Rectal smooth muscle tissue (tissue), 1 donor: ENCODE measurements around the gene GPHN.

Experiments used
- H3K27ac ChIP-seq: one replicate; pipeline ENCODE4 v1.7.0; 2013; ENCODE audit warnings: low read depth, low read length, inconsistent platforms
- H3K27me3 ChIP-seq: one replicate; pipeline ENCODE4 v1.7.0; 2013; ENCODE audit warnings: low read length; ENCODE audit not compliant: control insufficient read depth, insufficient read depth
- H3K36me3 ChIP-seq: one replicate; pipeline ENCODE4 v1.7.0; 2013; ENCODE audit warnings: low read length; ENCODE audit not compliant: control insufficient read depth, insufficient read depth
- H3K4me1 ChIP-seq: one replicate; pipeline ENCODE4 v1.7.0; 2013; ENCODE audit warnings: low read length; ENCODE audit not compliant: control insufficient read depth, insufficient read depth
- H3K4me3 ChIP-seq: one replicate; pipeline ENCODE4 v1.7.0; 2013; ENCODE audit warnings: low read length
- H3K9ac ChIP-seq: one replicate; pipeline ENCODE4 v1.7.0; 2013; ENCODE audit warnings: low read length

Gene GPHN

DNA sequence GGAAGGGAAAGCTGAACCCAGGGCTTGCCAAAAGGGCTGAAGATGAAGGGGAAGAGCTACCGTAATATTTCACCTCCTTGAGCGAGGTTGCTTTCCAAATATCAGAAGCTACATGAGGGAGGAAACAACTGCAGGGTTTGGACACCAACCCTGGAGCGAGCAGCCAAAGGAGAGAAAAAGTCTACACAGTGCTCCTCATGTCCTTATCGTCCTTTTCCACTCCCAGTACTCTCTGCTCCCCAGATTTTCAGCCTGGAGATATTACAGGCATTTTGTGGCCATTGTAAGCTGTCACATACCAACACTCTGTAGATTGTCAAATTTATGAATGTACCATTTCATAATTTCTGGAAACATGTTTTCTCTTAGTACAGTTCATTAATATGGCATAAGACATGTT is 115.9 kb downstream of the GPHN start:
- H3K4me1 ChIP-seq = no peaks in the 10 kb centered on the region
- no peak overlapping the region for H3K9ac ChIP-seq
- H3K27ac ChIP-seq = no peak overlapping the region
- no peak overlapping the region for H3K4me3 ChIP-seq
- no peaks in the 10 kb centered on the region for H3K27me3 ChIP-seq
- H3K36me3 ChIP-seq = no peaks in the 10 kb centered on the region

DNA sequence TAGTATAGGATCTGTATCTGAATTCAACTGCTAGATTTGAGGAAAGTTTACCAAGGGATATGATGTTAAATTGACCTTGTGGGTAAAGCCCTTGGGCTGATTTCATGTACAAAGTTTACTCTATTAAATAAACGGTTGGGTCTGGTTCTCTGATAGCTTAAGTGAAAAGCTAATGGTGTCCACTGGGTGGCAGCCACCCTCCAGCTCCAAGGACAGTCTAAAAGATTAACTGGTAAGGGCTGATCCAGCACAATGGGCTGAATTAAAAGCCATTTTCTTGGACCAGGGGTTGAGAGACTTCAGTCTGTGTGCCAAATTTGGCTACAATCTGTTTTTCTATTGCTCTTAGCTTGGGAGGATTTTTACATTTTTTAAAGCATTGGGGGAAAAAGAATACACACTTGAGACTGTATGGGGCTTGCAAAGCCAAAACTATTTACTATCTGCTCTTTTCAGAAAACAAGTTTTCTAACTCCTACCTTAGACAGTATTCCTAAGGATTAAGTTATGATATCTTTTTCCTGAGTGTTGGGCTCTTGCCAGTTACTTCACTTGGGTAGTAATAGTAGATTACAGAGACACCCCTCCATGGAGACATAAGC is 116.5 kb downstream of the GPHN start:
- H3K36me3 ChIP-seq = no peaks in the 10 kb centered on the region
- H3K27me3 ChIP-seq = no peaks in the 10 kb centered on the region
- H3K27ac ChIP-seq = no peak overlapping the region
- H3K9ac ChIP-seq = no peak overlapping the region
- H3K4me1 ChIP-seq = no peaks in the 10 kb centered on the region
- no peak overlapping the region for H3K4me3 ChIP-seq

DNA sequence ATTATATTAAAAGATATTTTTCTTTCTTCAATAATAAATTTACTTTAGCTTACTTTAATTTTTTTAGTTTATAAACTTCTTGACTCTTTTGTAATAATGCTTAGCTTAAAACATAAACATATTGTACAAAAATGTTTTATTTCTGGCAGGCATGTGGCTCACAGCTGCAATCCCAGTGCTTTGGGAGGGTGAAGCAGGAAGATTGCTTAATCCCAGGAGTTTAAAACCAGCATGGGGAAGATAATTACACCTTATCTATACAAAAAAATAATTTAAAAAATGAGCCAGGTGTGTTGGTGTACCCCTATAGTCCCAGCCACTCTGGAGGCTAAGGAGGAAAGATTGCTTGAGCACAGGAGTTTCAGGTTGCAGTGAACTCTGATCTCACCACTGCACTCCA is 120.7 kb downstream of the GPHN start:
- Histone ChIP-seq H3K9ac (no peak overlapping the region), H3K36me3 (no peaks in the 10 kb centered on the region), H3K27ac (no peak overlapping the region), H3K4me1 (no peaks in the 10 kb centered on the region), H3K27me3 (no peaks in the 10 kb centered on the region), H3K4me3 (no peak overlapping the region)

DNA sequence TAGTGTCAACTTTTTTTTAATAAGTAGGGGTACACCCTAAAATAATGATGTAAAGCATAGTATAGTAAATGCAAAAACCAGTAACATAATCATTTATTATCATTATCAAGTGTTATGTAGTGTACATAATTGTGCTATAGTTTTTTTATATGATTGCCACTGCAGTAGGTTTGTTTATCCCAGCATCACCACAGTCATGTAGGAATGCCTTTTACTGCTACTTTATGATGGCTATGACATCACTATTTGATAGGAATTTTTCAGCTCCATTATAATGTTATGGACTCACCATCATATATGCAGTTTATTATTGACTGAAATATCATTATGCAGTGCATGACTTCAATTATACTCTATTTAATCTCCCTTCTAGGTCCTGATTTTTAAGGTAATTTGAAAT is 121.6 kb downstream of the GPHN start:
- H3K4me1 ChIP-seq = no peaks in the 10 kb centered on the region
- H3K27ac ChIP-seq = no peak overlapping the region
- no peaks in the 10 kb centered on the region for H3K36me3 ChIP-seq
- H3K9ac ChIP-seq = no peak overlapping the region
- no peaks in the 10 kb centered on the region for H3K27me3 ChIP-seq
- no peak overlapping the region for H3K4me3 ChIP-seq

DNA sequence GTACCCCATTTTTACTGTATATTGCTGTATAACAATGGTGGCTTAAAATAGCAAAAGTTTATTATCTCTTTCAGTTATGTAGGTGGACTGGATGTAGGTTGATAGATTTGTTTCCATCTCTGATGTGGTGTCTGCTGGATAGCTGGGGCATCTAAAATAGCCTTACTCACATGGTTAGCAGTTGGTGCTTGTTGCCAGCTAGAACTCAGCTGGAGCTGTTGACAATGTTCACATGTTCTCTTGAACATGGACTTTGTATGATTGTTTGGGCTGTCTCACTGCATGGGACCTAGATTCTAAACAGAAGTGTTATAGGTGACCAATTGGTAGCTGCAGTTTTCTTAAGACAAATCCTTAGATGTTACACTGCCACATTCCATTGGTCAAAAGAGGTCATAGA is 126.9 kb downstream of the GPHN start:
- no peak overlapping the region for H3K27ac ChIP-seq
- H3K27me3 ChIP-seq = no peaks in the 10 kb centered on the region
- H3K36me3 ChIP-seq = no peaks in the 10 kb centered on the region
- no peaks in the 10 kb centered on the region for H3K4me1 ChIP-seq
- H3K9ac ChIP-seq = no peak overlapping the region
- H3K4me3 ChIP-seq = no peak overlapping the region

DNA sequence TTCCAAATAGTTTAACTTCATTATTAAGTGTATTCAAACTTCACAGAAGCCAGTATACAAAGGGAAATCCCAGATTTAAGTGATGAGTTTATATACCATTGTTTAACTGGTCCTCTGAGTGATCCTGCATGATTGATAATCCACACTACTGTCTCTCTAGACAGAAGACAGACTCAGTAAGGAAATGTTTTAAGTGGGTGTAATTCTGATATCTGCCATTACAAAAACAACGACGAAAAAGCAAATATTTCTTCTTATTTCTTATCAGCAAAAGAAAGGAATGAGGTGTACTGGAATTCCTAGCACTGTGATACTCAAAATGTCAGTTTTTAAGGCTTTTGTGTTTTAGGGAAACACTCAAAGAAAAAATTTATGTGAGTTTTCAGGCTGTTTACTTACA is 127.5 kb downstream of the GPHN start:
- H3K36me3 ChIP-seq = no peaks in the 10 kb centered on the region
- no peak overlapping the region for H3K27ac ChIP-seq
- H3K27me3 ChIP-seq = no peaks in the 10 kb centered on the region
- no peak overlapping the region for H3K9ac ChIP-seq
- H3K4me1 ChIP-seq = no peaks in the 10 kb centered on the region
- no peak overlapping the region for H3K4me3 ChIP-seq

DNA sequence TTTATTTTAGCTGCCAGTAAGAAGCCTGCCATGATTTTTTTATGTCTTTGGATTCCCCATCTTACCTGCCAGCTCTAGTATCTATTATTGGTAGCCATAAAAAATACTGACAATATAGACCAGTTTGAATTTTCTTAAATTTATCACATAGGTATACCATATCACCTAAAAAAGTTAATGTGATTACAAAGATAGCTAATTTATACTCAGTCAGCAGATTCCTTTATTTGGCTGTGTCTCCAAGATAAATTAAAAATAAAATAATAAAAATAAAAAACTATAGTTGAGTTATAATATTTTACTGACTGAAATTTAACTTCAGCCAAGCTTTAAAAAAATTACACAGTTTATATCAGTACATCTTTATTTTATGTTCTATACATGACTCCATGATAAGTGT is 128.3 kb downstream of the GPHN start:
- Histone ChIP-seq H3K4me3 (no peak overlapping the region), H3K4me1 (no peaks in the 10 kb centered on the region), H3K9ac (no peak overlapping the region), H3K27ac (no peak overlapping the region), H3K27me3 (no peaks in the 10 kb centered on the region), H3K36me3 (no peaks in the 10 kb centered on the region)

DNA sequence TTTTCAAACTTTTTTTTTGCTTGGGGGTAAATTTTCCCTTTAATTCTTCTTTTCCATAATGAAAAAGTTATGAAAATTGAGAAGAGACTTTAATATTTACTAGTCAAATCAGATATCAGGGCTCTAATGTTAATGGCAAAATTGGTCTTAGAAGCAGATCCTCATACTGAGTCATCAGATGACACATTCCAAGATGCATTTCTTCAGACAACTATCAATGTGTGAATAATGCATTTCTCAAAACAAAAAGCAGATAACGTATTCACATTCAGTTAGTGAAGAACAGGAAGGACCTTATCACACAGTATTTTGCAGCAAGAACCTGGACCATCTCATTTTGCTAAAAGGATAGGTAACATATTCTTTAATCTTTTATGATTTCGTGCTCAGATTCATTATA is 130.7 kb downstream of the GPHN start:
- Histone ChIP-seq H3K27me3 (no peaks in the 10 kb centered on the region), H3K9ac (no peak overlapping the region), H3K4me1 (no peaks in the 10 kb centered on the region), H3K4me3 (no peak overlapping the region), H3K36me3 (no peaks in the 10 kb centered on the region), H3K27ac (no peak overlapping the region)

DNA sequence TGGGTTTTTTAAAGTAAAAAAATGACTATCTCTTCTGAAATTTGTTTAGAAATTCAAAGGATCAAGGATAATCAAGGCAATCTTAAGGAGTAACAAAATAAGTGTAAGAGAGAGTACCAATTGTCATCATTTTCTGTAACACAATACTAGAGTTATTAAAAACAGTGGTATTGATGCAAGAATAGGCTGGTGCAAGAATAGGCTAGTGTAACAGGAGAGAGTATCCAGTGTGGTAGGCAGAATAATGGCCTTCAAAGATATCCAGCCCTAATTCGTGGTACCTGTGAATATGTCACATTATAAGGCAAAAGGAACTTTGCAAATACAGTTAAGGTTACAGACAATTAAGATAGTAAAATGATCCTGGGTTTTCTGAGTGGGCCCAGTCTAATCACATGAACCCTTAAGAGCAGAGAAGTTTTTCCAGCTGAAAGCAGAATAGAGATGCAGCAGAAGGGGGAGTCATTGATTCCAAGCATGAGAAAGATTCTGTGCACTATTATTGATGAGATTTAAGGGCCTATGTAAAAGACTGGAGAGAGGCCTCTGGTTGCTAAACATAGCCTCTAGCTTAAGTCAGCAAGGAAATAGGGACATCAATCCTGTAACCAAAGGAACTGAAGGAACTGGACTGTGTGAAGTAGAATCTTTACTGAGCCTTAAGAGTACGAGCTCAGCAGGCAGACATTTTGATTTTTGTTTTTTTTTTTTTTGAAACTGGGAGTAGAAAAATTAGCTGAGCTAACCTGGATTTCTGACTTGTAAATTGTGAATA is 134.1 kb downstream of the GPHN start:
- Histone ChIP-seq H3K4me3 (no peak overlapping the region), H3K27ac (no peak overlapping the region), H3K36me3 (no peaks in the 10 kb centered on the region), H3K9ac (no peak overlapping the region), H3K4me1 (no peaks in the 10 kb centered on the region), H3K27me3 (no peaks in the 10 kb centered on the region)

DNA sequence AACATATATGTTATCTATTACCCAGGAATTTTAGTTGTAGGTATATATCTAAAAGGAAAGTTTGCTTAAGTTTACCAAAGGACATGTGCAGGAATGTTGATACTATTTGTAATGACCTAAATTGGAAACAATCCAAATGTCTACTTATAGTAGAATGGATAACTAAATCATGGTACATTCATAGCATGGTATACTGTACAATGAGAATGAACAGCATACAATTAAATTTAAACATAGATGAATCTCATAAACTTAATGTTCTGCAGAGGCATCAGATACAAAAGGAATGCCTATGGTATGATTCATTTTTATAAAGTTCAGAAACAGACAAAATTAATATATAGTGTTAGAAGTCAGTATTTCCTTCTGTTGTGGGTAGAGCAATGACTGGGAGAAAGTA is 135.4 kb downstream of the GPHN start:
- Histone ChIP-seq H3K36me3 (no peaks in the 10 kb centered on the region), H3K4me3 (no peak overlapping the region)

DNA sequence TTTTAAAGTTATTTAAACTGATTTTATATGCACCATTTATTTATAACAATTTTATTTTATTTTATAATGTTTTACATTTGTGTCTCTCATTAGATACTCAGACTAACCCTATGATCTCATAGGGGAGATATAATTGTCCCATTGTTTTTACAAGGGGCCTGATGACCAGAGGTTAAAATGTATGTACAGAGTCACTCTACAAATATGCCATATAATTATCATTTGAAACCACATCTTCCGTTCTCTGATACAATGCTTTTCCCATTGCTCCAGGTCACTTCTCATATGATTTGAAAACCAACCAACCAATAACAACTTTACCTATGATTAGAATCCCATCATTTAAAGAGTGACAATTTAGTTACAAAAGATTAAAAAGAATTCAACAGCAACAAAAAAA is 137.8 kb downstream of the GPHN start:
- Histone ChIP-seq H3K36me3 (no peaks in the 10 kb centered on the region), H3K27me3 (no peaks in the 10 kb centered on the region), H3K9ac (no peak overlapping the region), H3K27ac (no peak overlapping the region), H3K4me1 (no peaks in the 10 kb centered on the region), H3K4me3 (no peak overlapping the region)

More for the DNA sequence above, 135.4 kb downstream of the GPHN start:
- Histone ChIP-seq H3K9ac (no peak overlapping the region), H3K27ac (no peak overlapping the region), H3K27me3 (no peaks in the 10 kb centered on the region), H3K4me1 (no peaks in the 10 kb centered on the region)

DNA sequence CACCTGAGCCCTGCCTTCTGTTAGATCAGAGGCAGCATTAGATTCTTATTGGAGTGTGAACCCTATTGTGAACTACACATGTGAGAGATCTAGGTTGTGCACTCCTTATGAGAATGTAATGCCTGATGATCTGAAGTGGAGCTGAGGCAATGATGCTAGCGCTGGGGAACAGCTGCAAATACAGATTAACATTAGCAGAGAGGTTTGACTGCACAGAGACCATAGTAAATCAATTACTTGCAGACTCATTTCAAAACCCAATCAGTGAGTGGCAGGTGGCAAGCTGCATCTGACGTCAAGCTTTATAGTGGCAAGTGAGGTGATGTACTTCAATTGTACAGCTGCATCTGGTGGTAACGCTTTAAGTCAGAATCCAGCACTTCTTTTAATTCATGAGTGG is 141.6 kb downstream of the GPHN start:
- Histone ChIP-seq H3K27me3 (no peaks in the 10 kb centered on the region), H3K4me3 (no peak overlapping the region), H3K36me3 (no peaks in the 10 kb centered on the region), H3K4me1 (no peaks in the 10 kb centered on the region), H3K27ac (no peak overlapping the region), H3K9ac (no peak overlapping the region)

DNA sequence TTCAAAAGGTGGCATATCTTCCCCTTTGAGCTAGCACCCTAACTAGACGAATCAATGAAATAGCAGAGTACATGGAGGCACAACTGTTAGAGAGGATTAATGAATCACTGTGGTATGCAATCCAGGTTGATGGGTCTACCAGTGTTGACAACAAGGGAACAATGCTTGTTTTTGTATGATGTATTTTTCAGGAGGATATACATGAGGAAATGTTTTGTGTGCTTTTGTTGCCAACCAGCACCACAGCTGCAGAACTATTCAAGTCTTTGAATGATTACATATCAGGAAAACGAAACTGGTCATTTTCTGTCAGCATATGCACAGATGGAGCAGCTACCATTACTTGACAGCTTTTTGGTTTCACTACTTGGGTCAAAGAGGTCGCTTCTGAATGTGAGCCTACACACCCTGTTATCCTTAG is 142.6 kb downstream of the GPHN start:
- Histone ChIP-seq H3K9ac (no peak overlapping the region), H3K36me3 (no peaks in the 10 kb centered on the region), H3K4me3 (no peak overlapping the region), H3K4me1 (no peaks in the 10 kb centered on the region), H3K27ac (no peak overlapping the region), H3K27me3 (no peaks in the 10 kb centered on the region)
